ENCODE data around the gene IFT172. TPM values are rescaled to one million over a fixed set of nuclear protein-coding genes. Genes with fewer than 3 reads are reported as not detected.

IFT172 gene
- total and polyA plus RNA-seq, 2 experiments from 2014 or later = 9.1 to 17.6 TPM

DNA sequence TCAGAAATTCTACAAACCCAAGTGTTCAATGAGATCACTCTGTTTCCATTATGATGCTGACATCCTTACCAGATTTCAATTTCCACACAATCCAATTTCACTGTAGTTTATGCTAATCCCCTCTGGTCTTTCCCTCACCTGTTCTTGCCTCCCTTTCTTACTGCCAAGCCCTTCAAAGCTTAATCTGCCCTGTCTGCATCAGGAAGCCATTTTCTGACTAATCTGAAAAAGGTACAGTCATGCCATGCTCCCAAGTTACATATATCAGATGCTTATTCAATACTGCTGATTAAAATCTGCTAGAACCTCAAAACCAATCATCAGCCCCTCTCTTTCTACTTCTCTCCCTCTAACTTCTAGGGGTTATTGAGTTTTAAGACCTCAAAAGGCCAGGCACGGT is 38.4 kb downstream of the IFT172 start:
- Histone ChIP-seq H3K27me3 (ENCODE audit: insufficient read depth) (no peaks in the 10 kb centered on the region), H2AFZ (no peak overlapping the region), H3K9me2 (ENCODE audit: insufficient read depth) (no peaks in the 10 kb centered on the region), H3F3A (replicated peaks; ENCODE audit: low read depth) (no peaks in the 10 kb centered on the region), H3K4me2 (no peak overlapping the region), H3K4me1 (ENCODE audit: insufficient read depth) (no peaks in the 10 kb centered on the region), H3K79me2 (replicated peaks; ENCODE audit: insufficient read depth) (no peaks in the 10 kb centered on the region), H3K4me3 (no peak overlapping the region), H3K27ac (ENCODE audit: low read depth) (no peak overlapping the region), H3K36me3 (ENCODE audit: insufficient read depth) (no peaks in the 10 kb centered on the region; the same call in 1 of the 2 replicates), H4K20me1 (replicated peaks; ENCODE audit: insufficient read depth) (no peaks in the 10 kb centered on the region)
- no peak for TF ChIP-seq STAT1 (IDR thresholded peaks at IDR 0.05; ENCODE audit: unreplicated experiment)
- TF ChIP-seq, protein P1, sequence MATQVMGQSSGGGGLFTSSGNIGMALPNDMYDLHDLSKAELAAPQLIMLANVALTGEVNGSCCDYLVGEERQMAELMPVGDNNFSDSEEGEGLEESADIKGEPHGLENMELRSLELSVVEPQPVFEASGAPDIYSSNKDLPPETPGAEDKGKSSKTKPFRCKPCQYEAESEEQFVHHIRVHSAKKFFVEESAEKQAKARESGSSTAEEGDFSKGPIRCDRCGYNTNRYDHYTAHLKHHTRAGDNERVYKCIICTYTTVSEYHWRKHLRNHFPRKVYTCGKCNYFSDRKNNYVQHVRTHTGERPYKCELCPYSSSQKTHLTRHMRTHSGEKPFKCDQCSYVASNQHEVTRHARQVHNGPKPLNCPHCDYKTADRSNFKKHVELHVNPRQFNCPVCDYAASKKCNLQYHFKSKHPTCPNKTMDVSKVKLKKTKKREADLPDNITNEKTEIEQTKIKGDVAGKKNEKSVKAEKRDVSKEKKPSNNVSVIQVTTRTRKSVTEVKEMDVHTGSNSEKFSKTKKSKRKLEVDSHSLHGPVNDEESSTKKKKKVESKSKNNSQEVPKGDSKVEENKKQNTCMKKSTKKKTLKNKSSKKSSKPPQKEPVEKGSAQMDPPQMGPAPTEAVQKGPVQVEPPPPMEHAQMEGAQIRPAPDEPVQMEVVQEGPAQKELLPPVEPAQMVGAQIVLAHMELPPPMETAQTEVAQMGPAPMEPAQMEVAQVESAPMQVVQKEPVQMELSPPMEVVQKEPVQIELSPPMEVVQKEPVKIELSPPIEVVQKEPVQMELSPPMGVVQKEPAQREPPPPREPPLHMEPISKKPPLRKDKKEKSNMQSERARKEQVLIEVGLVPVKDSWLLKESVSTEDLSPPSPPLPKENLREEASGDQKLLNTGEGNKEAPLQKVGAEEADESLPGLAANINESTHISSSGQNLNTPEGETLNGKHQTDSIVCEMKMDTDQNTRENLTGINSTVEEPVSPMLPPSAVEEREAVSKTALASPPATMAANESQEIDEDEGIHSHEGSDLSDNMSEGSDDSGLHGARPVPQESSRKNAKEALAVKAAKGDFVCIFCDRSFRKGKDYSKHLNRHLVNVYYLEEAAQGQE (IDR thresholded peaks at IDR 0.05; ENCODE audit: unreplicated experiment) = no peak
- TF ChIP-seq ZNF331 (CRISPR knock-in tag; IDR thresholded peaks at IDR 0.05; ENCODE audit: low read depth) = no peak
- no peak for TF ChIP-seq CREB1 (CRISPR knock-in tag; IDR thresholded peaks at IDR 0.05; ENCODE audit: low read depth)
- no peak for TF ChIP-seq ZNF114 (CRISPR knock-in tag; IDR thresholded peaks at IDR 0.05)
- TF ChIP-seq JUNB (IDR thresholded peaks at IDR 0.05; ENCODE audit: unreplicated experiment) = no peak
- TF ChIP-seq, protein P2, sequence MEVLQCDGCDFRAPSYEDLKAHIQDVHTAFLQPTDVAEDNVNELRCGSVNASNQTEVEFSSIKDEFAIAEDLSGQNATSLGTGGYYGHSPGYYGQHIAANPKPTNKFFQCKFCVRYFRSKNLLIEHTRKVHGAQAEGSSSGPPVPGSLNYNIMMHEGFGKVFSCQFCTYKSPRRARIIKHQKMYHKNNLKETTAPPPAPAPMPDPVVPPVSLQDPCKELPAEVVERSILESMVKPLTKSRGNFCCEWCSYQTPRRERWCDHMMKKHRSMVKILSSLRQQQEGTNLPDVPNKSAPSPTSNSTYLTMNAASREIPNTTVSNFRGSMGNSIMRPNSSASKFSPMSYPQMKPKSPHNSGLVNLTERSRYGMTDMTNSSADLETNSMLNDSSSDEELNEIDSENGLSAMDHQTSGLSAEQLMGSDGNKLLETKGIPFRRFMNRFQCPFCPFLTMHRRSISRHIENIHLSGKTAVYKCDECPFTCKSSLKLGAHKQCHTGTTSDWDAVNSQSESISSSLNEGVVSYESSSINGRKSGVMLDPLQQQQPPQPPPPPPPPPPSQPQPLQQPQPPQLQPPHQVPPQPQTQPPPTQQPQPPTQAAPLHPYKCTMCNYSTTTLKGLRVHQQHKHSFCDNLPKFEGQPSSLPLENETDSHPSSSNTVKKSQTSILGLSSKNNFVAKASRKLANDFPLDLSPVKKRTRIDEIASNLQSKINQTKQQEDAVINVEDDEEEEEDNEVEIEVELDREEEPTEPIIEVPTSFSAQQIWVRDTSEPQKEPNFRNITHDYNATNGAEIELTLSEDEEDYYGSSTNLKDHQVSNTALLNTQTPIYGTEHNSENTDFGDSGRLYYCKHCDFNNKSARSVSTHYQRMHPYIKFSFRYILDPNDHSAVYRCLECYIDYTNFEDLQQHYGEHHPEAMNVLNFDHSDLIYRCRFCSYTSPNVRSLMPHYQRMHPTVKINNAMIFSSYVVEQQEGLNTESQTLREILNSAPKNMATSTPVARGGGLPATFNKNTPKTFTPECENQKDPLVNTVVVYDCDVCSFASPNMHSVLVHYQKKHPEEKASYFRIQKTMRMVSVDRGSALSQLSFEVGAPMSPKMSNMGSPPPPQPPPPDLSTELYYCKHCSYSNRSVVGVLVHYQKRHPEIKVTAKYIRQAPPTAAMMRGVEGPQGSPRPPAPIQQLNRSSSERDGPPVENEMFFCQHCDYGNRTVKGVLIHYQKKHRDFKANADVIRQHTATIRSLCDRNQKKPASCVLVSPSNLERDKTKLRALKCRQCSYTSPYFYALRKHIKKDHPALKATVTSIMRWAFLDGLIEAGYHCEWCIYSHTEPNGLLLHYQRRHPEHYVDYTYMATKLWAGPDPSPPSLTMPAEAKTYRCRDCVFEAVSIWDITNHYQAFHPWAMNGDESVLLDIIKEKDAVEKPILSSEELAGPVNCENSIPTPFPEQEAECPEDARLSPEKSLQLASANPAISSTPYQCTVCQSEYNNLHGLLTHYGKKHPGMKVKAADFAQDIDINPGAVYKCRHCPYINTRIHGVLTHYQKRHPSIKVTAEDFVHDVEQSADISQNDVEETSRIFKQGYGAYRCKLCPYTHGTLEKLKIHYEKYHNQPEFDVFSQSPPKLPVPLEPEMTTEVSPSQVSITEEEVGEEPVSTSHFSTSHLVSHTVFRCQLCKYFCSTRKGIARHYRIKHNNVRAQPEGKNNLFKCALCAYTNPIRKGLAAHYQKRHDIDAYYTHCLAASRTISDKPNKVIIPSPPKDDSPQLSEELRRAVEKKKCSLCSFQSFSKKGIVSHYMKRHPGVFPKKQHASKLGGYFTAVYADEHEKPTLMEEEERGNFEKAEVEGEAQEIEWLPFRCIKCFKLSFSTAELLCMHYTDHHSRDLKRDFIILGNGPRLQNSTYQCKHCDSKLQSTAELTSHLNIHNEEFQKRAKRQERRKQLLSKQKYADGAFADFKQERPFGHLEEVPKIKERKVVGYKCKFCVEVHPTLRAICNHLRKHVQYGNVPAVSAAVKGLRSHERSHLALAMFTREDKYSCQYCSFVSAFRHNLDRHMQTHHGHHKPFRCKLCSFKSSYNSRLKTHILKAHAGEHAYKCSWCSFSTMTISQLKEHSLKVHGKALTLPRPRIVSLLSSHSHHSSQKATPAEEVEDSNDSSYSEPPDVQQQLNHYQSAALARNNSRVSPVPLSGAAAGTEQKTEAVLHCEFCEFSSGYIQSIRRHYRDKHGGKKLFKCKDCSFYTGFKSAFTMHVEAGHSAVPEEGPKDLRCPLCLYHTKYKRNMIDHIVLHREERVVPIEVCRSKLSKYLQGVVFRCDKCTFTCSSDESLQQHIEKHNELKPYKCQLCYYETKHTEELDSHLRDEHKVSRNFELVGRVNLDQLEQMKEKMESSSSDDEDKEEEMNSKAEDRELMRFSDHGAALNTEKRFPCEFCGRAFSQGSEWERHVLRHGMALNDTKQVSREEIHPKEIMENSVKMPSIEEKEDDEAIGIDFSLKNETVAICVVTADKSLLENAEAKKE (CRISPR knock-in tag; IDR thresholded peaks at IDR 0.05) = no peak
- TF ChIP-seq EZH2 (IDR thresholded peaks at IDR 0.05; ENCODE audit: low read depth, unreplicated experiment) = no peak
- TF ChIP-seq, protein P3, sequence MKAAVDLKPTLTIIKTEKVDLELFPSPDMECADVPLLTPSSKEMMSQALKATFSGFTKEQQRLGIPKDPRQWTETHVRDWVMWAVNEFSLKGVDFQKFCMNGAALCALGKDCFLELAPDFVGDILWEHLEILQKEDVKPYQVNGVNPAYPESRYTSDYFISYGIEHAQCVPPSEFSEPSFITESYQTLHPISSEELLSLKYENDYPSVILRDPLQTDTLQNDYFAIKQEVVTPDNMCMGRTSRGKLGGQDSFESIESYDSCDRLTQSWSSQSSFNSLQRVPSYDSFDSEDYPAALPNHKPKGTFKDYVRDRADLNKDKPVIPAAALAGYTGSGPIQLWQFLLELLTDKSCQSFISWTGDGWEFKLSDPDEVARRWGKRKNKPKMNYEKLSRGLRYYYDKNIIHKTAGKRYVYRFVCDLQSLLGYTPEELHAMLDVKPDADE (IDR thresholded peaks at IDR 0.05) = no peak
- no peak for TF ChIP-seq EZH2phosphoT487 (IDR thresholded peaks at IDR 0.05; ENCODE audit: unreplicated experiment)
- TF ChIP-seq, protein P4, sequence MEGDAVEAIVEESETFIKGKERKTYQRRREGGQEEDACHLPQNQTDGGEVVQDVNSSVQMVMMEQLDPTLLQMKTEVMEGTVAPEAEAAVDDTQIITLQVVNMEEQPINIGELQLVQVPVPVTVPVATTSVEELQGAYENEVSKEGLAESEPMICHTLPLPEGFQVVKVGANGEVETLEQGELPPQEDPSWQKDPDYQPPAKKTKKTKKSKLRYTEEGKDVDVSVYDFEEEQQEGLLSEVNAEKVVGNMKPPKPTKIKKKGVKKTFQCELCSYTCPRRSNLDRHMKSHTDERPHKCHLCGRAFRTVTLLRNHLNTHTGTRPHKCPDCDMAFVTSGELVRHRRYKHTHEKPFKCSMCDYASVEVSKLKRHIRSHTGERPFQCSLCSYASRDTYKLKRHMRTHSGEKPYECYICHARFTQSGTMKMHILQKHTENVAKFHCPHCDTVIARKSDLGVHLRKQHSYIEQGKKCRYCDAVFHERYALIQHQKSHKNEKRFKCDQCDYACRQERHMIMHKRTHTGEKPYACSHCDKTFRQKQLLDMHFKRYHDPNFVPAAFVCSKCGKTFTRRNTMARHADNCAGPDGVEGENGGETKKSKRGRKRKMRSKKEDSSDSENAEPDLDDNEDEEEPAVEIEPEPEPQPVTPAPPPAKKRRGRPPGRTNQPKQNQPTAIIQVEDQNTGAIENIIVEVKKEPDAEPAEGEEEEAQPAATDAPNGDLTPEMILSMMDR (conservative IDR thresholded peaks at IDR 0.05; ENCODE audit: low read depth in 2 of 2) = no peak
- TF ChIP-seq NANOG (IDR thresholded peaks at IDR 0.05; ENCODE audit: borderline replicate concordance) = no peak
- no peak for TF ChIP-seq POLR2AphosphoS5 (IDR thresholded peaks at IDR 0.05; ENCODE audit: low read depth)
- H3K4me1 Mint-ChIP-seq = no peaks in the 10 kb centered on the region
- no peak overlapping the region for H3K4me3 Mint-ChIP-seq
- H3K36me3 Mint-ChIP-seq (ENCODE audit: low read depth) = peaks cover 3% of the 10 kb centered on the region; the same call in 1 of the 3 replicates
- H3K27me3 Mint-ChIP-seq (ENCODE audit: insufficient read depth, low read depth, poor library complexity) = peaks cover 2% of the 10 kb centered on the region
- H3K9me3 Mint-ChIP-seq = no peaks in the 10 kb centered on the region
- H3K27ac Mint-ChIP-seq = no peak overlapping the region
- DNase-seq (ENCODE audit: low spot score) = no peak
- no peak for ATAC-seq
